NB4 (cell line): Measurements from ENCODE around the gene RNF183.
"Not testable (repeated sequence)": the region's sequence is repeated elsewhere in the genome, so short reads cannot be mapped to it uniquely, and the experiment has no call there.

Experiments
- DNase-seq: peaks from one replicate; pipeline ENCODE4 v3.0.0; 2010; ENCODE audit warnings: low read depth
- H3K4me3 ChIP-seq: one replicate; pipeline ENCODE4 v1.5.1; 2011; ENCODE audit warnings: mild to moderate bottlenecking, low read depth, low read length, moderate library complexity
- MYC ChIP-seq: IDR thresholded peaks from 2 replicates; pipeline ENCODE4 v1.6.1; 2011; ENCODE audit warnings: low read depth, low read length
- POLR2A ChIP-seq: IDR thresholded peaks from 2 replicates; pipeline ENCODE4 v1.6.1; 2011; ENCODE audit warnings: mild to moderate bottlenecking; ENCODE audit not compliant: insufficient read length; ENCODE audit errors: extremely low read depth
- TF ChIP-seq, protein P1 (sequence below): IDR thresholded peaks from one replicate; pipeline ENCODE4 v1.5.1; 2012; ENCODE audit warnings: low read depth, low read length
- TF ChIP-seq, protein P2 (sequence below): IDR thresholded peaks from 2 replicates; pipeline ENCODE4 v1.6.1; 2011; ENCODE audit warnings: low read depth, low read length

RNF183 gene

DNA sequence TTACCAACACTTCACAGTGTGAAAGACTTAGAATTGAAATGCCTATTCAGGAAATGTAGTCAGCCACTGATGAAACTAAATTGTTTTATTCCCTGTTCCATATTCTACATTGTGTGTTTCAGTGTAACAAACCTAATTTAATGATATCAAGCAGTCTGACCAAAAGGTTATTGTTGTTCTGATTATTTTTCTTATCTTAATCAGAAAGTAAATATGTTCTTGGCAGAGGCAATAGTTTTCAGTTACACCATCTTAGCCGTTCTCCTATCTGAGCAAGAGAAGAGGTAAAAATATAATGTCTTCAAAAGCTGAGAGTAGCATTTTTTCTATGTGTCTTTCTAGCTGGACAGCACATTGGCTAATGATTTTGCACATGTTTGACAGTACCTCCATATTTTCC lies 44.9 kb downstream of the RNF183 start:
- TF ChIP-seq, protein P1, sequence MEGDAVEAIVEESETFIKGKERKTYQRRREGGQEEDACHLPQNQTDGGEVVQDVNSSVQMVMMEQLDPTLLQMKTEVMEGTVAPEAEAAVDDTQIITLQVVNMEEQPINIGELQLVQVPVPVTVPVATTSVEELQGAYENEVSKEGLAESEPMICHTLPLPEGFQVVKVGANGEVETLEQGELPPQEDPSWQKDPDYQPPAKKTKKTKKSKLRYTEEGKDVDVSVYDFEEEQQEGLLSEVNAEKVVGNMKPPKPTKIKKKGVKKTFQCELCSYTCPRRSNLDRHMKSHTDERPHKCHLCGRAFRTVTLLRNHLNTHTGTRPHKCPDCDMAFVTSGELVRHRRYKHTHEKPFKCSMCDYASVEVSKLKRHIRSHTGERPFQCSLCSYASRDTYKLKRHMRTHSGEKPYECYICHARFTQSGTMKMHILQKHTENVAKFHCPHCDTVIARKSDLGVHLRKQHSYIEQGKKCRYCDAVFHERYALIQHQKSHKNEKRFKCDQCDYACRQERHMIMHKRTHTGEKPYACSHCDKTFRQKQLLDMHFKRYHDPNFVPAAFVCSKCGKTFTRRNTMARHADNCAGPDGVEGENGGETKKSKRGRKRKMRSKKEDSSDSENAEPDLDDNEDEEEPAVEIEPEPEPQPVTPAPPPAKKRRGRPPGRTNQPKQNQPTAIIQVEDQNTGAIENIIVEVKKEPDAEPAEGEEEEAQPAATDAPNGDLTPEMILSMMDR = no peak
- no peak for TF ChIP-seq MYC
- no peak for TF ChIP-seq POLR2A
- TF ChIP-seq, protein P2, sequence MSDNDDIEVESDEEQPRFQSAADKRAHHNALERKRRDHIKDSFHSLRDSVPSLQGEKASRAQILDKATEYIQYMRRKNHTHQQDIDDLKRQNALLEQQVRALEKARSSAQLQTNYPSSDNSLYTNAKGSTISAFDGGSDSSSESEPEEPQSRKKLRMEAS = no peak
- no peak overlapping the region for H3K4me3 ChIP-seq
- DNase-seq = no peak

DNA sequence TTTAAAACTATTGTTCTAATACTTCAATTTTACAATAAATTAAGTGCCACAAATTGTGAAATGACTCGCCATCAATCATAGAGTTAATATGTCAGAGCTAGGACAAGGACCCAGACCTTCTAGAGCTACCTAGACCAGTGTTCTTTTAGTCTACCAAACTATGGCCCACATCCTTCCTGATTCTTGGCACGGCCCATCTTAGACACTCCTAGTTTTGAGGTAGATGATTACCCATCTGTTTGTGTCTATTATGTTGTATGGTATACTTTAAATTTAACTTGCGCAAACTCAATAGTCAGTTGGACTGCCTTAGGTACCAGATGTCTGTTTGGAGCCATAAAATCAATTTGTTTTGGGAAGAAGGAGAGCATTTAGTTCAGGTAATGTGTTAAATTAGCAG lies 45.3 kb downstream of the RNF183 start:
- no peak overlapping the region for H3K4me3 ChIP-seq
- TF ChIP-seq POLR2A (no peak), MYC (no peak)
- no peak for DNase-seq

DNA sequence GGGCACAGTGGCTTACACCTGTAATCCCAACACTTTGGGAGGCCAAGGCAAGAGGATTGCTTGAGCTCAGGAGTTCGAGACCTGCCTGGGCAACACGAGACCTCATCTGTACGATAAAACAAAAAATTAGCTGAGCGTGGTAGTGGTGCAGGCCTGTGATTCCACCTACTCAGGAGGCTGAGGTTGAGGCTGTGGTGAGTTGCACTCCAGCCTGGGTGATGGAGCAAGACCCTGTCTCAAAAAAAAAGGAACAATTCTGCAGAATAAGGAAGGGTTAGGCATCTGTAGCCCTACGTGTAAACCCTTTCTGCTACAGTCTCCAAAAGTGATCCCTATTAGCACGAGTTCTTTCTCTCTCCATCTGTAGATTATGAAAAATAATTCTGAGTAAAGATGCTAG lies 47.7 kb downstream of the RNF183 start:
- TF ChIP-seq, protein P1 = no peak
- TF ChIP-seq, protein P2 = no peak
- TF ChIP-seq MYC (no peak), POLR2A (no peak)
- no peak overlapping the region for H3K4me3 ChIP-seq
- peak; percentile 52 for DNase-seq

DNA sequence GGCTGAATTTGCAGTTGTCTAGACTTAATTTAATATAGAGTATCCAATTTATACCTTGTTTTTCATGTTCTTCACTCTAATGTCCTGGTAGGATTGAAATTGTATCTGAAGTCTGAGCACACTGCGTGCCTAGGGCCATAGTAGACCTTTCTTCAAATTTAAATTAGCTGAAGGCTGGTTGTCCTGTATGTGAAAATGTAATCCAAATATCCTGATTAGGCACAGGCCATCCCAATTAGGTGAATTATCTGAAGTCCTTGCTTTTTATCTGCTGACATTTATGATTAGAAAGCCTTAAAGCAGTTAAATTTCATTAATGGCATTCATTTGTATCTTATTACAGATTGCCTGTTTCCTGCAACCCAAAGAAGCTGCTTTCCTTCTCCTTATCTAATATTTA lies 48.2 kb downstream of the RNF183 start:
- no peak overlapping the region for H3K4me3 ChIP-seq
- DNase-seq = no peak
- TF ChIP-seq, protein P1 = no peak
- TF ChIP-seq POLR2A (no peak), MYC (no peak)
- TF ChIP-seq, protein P2 = no peak

DNA sequence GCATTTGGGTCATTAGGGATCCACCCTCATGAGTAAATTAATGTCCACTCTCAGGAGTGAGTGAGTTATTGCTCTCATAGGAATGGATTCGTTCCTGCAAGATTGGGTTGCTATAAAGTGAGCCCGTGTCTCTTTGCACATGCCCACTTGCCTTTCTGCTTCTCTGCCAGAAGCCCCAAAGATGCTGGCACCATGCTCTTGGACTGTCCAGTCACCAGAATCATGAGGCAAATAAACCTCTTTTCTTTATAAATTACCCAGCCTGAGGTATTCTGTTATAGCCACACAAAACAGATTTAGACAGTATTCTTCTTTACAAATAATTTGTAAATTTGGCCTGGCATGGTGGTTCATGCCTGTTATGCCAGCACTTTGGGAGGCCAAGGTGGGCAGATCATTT lies 52.4 kb downstream of the RNF183 start:
- DNase-seq = no peak
- TF ChIP-seq, protein P2 = no peak
- TF ChIP-seq, protein P1 = no peak
- no peak for TF ChIP-seq MYC
- TF ChIP-seq POLR2A = no peak
- no peak overlapping the region for H3K4me3 ChIP-seq

DNA sequence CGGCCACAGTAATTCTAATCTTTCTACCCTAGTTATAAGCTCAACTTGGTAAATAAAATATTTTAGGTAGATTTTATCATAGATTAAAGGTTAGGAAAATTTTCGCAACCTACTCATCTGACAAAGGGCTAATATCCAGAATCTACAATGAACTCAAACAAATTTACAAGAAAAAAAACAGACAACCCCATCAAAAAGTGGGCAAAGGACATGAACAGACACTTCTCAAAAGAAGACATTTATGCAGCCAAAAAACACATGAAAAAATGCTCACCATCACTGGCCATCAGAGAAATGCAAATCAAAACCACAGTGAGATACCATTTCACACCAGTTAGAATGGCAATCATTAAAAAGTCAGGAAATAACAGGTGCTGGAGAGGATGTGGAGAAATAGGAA lies 53.5 kb downstream of the RNF183 start:
- H3K4me3 ChIP-seq, DNase-seq: not testable (repeated sequence)

DNA sequence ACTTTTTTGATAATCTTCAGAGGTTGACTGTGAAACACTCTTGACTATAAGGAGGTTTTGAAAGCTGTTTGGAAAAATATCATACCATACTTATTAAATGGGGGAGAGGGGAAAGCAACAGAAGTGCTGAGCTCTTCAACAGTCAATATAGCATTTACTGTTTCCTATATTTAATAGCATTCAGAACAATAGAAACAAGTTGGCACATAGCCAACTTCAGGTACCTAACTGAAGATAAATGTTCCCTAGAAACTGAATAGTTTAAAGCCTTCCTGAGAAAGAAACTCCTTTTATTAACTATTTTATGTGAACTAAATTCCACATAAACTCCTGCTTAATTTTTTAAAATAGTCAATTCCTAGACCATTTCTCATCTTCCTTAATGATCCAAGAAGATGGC lies 55.5 kb downstream of the RNF183 start:
- DNase-seq = no peak
- no peak overlapping the region for H3K4me3 ChIP-seq
- TF ChIP-seq POLR2A = no peak
- TF ChIP-seq, protein P1 = no peak
- TF ChIP-seq MYC = no peak
- TF ChIP-seq, protein P2 = no peak
